Large intestine (tissue), 3 donors: ENCODE measurements around the gene RANBP1. TPM values are rescaled to one million over a fixed set of nuclear protein-coding genes. Genes with fewer than 3 reads are reported as not detected.

ENCODE experiments used
- DNase-seq, 2 donors: peaks; one replicate each; pipeline versions ENCODE4 v3.0.0 to v3.0.0-alpha.2; 2013
- H3K27ac ChIP-seq: one replicate; pipeline ENCODE4 v1.5.1; 2013; ENCODE audit warnings: low read length
- H3K27me3 ChIP-seq: 2 replicates; pipeline ENCODE4 v1.6.1; 2013; ENCODE audit warnings: low read length; ENCODE audit not compliant: control insufficient read depth, insufficient read depth
- H3K36me3 ChIP-seq: 2 replicates; pipeline ENCODE4 v1.6.1; 2013; ENCODE audit warnings: low read length; ENCODE audit not compliant: control insufficient read depth, insufficient read depth
- H3K4me1 ChIP-seq: one replicate; pipeline ENCODE4 v1.6.1; 2013; ENCODE audit warnings: low read length; ENCODE audit not compliant: control insufficient read depth, insufficient read depth
- H3K4me3 ChIP-seq: one replicate; pipeline ENCODE4 v1.5.1; 2013; ENCODE audit warnings: low read length
- H3K9me3 ChIP-seq: one replicate; pipeline ENCODE4 v1.6.1; 2013; ENCODE audit warnings: mild to moderate bottlenecking, low read depth, low read length, moderate library complexity; ENCODE audit not compliant: control insufficient read depth
- WGBS: methylation state at CpG from one replicate; pipeline ENCODE4 v1.1.5; 2013; ENCODE audit warnings: low lambda C conversion rate; ENCODE audit not compliant: insufficient coverage; 5-methylcytosine and 5-hydroxymethylcytosine counted together
- polyA plus RNA-seq: library from polyadenylated mRNA; unstranded; fragments of 120-200 nt; gene quantifications from one replicate; pipeline ENCODE4 v1.2.1, GENCODE V29; 2013

RANBP1 gene
- polyA plus RNA-seq, 1 donor: 136 TPM

DNA sequence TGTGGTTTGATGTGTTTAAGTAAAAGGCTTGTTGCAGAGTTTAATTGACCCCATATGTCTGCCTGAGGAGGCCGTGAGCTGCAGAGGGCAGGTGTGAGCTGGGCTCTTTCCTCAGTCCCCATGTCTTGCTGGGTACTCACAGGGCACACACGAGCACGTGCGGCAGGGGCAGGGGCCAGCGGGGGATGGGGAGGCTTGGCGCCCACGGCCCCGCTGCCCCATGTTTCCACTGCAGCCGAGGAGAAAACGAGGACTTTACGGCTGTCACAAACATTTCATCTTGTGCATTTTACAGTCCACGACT is 59.6 kb downstream of the RANBP1 start:
- Histone ChIP-seq H3K27ac (no peak overlapping the region), H3K4me3 (no peak overlapping the region), H3K27me3 (no peaks in the 10 kb centered on the region), H3K4me1 (peaks cover 18% of the 10 kb centered on the region), H3K9me3 (no peaks in the 10 kb centered on the region), H3K36me3 (no peaks in the 10 kb centered on the region)
- no CpG with 5 or more reads among the region's 12 CpGs for WGBS
- no peak for DNase-seq

DNA sequence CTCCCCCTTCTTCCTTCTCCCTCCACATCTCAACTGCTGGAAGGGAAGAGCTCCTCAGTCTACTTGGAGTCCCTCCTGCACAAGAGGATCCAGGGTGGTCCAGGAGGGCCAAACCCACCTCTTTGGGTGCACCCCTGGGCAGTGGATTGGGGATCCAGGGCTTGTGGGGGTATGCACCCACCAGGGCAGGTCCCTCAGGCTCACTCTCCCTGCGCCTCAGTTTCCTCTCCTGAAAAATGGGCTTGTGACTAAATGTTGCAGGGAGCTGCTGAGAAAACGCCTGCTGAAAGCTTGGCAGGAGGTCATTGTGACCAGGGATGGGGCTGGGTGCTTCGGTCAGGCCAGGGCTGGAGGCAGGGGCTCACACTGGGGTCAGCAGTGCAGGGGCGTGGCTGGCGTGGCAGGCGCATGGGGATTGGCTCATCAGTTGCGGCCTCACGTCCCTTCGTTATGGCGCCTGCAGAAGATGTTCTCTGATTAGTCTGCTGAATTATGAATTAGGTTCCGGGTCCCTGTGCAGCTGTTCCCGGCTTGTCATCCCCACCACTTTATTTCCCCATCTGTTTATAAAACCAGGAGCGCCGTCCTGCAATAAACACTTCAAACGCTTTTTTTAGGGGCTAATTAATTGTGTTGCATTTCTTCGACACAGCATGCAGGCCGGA is 60.6 kb downstream of the RANBP1 start:
- Histone ChIP-seq H3K4me1 (peaks cover 26% of the 10 kb centered on the region), H3K27ac (no peak overlapping the region), H3K27me3 (no peaks in the 10 kb centered on the region), H3K36me3 (no peaks in the 10 kb centered on the region), H3K9me3 (no peaks in the 10 kb centered on the region), H3K4me3 (no peak overlapping the region)
- WGBS: 50% methylated on average over 2 of the region's 17 CpGs
- DNase-seq: no peak

Other genes with a start within 250 kb of the RANBP1 start
- gene COMT, start 174.3 kb upstream of the RANBP1 start, polyA plus RNA-seq: 182 TPM
- gene TXNRD2, start 174.3 kb upstream of the RANBP1 start, polyA plus RNA-seq: 22.5 TPM
- gene ARVCF, start 99.3 kb upstream of the RANBP1 start, polyA plus RNA-seq: 21.8 TPM
- 16.5 TPM for gene TANGO2, start 95.0 kb upstream of the RANBP1 start, polyA plus RNA-seq
- 36.5 TPM for gene DGCR8, start 35.9 kb upstream of the RANBP1 start, polyA plus RNA-seq
- 51.3 TPM for gene TRMT2A, start 1.1 kb downstream of the RANBP1 start, polyA plus RNA-seq
- 34.1 TPM for gene ZDHHC8, start 15.7 kb downstream of the RANBP1 start, polyA plus RNA-seq
- 2.7 TPM for gene CCDC188, start 35.0 kb downstream of the RANBP1 start, polyA plus RNA-seq
- 7.5 TPM for gene RTN4R, start 152.2 kb downstream of the RANBP1 start, polyA plus RNA-seq
- gene DGCR6L, start 204.0 kb downstream of the RANBP1 start, polyA plus RNA-seq: 46.7 TPM